ENCODE results near the gene SIN3B.

- TF ChIP-seq CTCF (CRISPR knock-in tag; IDR thresholded peaks at IDR 0.05) (no peak), CHD2 (IDR thresholded peaks at IDR 0.05; ENCODE audit: low read depth, low read length) (no peak), JUN (CRISPR knock-in tag; IDR thresholded peaks at IDR 0.05) (no peak), POLR2A (IDR thresholded peaks at IDR 0.05; ENCODE audit: insufficient read depth in 1 of 2, low read depth in 2 of 2, low read length in 2 of 2) (no peak), ZBTB44 (CRISPR knock-in tag; IDR thresholded peaks at IDR 0.05) (no peak), UBTF (CRISPR knock-in tag; IDR thresholded peaks at IDR 0.05) (no peak), HBP1 (CRISPR knock-in tag; IDR thresholded peaks at IDR 0.05; ENCODE audit: low read depth) (no peak), RAD21 (CRISPR knock-in tag; IDR thresholded peaks at IDR 0.05) (no peak), NPAS2 (CRISPR knock-in tag; IDR thresholded peaks at IDR 0.05; ENCODE audit: borderline replicate concordance) (no peak), MLX (CRISPR knock-in tag; IDR thresholded peaks at IDR 0.05) (no peak), ZNF121 (CRISPR knock-in tag; IDR thresholded peaks at IDR 0.05) (no peak), RFX1 (IDR thresholded peaks at IDR 0.05) (no peak)
Observed at GRCh38 chr19:16891696-16892382, 62.6 kb downstream of the SIN3B start.
